Endometrial microvascular endothelial cells (primary cell): Measurements from ENCODE around the gene ZNF436. TPM values are rescaled to one million over a fixed set of nuclear protein-coding genes. Genes with fewer than 3 reads are reported as not detected.
"Not testable (repeated sequence)": the region's sequence is repeated elsewhere in the genome, so short reads cannot be mapped to it uniquely, and the experiment has no call there.

Experiments
- in situ Hi-C: cut with HindIII; loops from 2 replicates; pipeline ENCODE4 v1.10.0; 2017; ENCODE audit warnings: low sequenced_read_pairs, low pct_unique_long_range_greater_than_20kb; ENCODE audit errors: inconsistent ontology term
- total RNA-seq: library from RNA; depleted of rRNA; stranded (reverse); fragments of >200 nt; gene quantifications from one replicate; pipeline ENCODE4 v1.2.3, GENCODE V29; 2015; ENCODE audit errors: inconsistent ontology term

Gene ZNF436
- total RNA-seq, 1 donor from 2014 or later, result 5.5 TPM

GRCh38 chr1:23341931-23342692 is 27.5 kb downstream of the ZNF436 start:
- in situ Hi-C loops, result no loop called here

- in situ Hi-C loops, result no loop called here
These were observed 30.0 kb downstream of the ZNF436 start for GRCh38 chr1:23339632-23340031.

- in situ Hi-C loops, result no loop called here
These were observed 31.8 kb downstream of the ZNF436 start for GRCh38 chr1:23337869-23338268.

- in situ Hi-C loops, result no loop called here
These were observed 37.9 kb downstream of the ZNF436 start for GRCh38 chr1:23331713-23332112.

- in situ Hi-C loops, result no loop called here
These were observed 38.8 kb downstream of the ZNF436 start for GRCh38 chr1:23330846-23331245.

- in situ Hi-C loops, result no loop called here
These were observed 44.2 kb downstream of the ZNF436 start for GRCh38 chr1:23325393-23325792.

- in situ Hi-C loops, result no loop called here
These were observed 46.9 kb downstream of the ZNF436 start for GRCh38 chr1:23322770-23323169.

- in situ Hi-C loops, result not testable (repeated sequence)
These were observed 59.4 kb downstream of the ZNF436 start for GRCh38 chr1:23310280-23310679.

Other genes starting within 250 kb of the ZNF436 start
- 44.9 TPM for gene LUZP1, start 201.0 kb downstream of the ZNF436 start, total RNA-seq
- gene HTR1D, start 152.3 kb downstream of the ZNF436 start, total RNA-seq, result 11.7 TPM
- gene HNRNPR, start 25.6 kb downstream of the ZNF436 start, total RNA-seq, result 126 TPM
- gene TCEA3, start 54.9 kb upstream of the ZNF436 start, total RNA-seq, result not detected
- 3.2 TPM for gene ASAP3, start 114.3 kb upstream of the ZNF436 start, total RNA-seq
- gene E2F2, start 161.4 kb upstream of the ZNF436 start, total RNA-seq, result 2.1 TPM
- gene ID3, start 189.7 kb upstream of the ZNF436 start, total RNA-seq, result 302 TPM